ENCODE measurements around the gene MORC2.

MORC2 gene

DNA sequence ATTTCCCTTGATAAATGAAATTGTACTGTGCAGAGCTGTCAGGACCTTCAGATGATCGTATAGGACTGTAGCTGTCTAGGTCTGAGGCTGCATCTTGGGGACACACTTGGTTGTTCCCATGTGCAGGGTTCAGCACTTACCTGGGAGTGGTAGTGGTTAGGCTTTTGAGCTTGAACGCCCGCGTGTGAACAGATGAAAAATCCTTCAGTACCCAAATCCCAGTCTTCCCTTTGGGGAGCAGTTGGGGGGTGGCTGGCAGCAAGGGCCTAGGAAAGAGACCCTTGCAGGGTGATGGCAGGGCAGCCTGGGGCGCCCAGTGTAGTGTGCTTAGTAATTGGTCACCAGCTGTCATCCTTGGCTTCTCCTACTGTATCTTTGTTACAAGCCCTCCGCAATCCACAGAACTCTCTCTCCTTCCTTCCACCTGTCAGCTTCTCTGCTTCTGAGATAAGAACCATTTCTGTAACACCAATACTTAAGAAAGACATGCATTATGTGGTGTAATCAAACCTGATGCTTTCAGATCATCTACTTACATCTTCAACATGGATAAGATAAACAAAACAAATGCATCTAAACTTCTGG lies 64.6 kb downstream of the MORC2 start:
- H3K4me3 ChIP-seq (replicated peaks; ENCODE audit: insufficient read depth, low read length), result no peak overlapping the region

DNA sequence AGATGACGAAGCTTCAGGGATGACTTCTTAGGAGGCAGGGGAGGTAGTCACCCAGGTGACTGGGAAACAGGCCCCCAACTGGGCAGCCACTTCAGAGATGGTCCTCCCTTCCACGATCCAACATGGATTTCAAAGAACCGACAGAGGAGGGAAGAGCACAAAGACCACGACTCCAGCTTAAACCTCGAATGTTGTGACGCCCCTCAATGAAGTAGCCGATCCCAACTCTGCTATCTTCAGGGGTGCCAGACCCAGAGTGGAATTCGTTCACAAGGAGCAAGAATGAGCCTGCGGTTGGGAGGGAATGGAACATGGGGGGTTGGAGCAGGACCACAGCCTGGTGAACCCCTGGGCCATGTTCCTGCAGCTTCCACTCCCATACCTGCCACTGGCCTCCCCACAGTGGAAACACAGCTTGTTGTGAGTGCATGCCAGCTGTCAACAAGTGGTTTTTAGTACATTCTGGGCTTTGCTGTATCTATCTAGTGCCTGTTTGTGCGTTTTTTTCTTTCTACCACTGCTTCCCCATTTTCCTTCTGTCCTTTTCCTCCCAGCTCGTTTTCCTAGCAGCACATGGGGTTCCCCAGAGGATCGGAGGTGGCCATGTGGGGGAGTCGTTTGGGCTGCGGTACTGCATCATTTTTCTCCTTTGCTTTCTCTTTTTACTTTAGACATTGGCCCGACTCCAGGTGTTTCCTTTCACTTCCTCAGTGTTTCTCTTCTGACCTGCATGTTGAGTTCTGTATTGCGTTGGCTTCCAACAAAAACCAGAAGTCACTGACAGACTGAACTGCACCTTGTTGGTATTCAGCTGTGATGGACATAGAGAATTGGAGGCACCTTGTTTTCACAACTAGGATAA lies 65.8 kb downstream of the MORC2 start:
- Histone ChIP-seq H3K27me3 (ENCODE audit: insufficient read depth, poor library complexity, severe bottlenecking) (peaks cover 3% of the 10 kb centered on the region), H3K4me3 (replicated peaks; ENCODE audit: insufficient read depth, low read length) (no peak overlapping the region), H3K27ac (replicated peaks) (no peak overlapping the region)
- TF ChIP-seq SPI1 (IDR thresholded peaks at IDR 0.05; ENCODE audit: borderline replicate concordance, low read depth) (no peak), POLR2AphosphoS5 (IDR thresholded peaks at IDR 0.05; ENCODE audit: low read depth) (no peak), GABPA (IDR thresholded peaks at IDR 0.05; ENCODE audit: low read depth) (no peak)
- TF ChIP-seq, protein P1, sequence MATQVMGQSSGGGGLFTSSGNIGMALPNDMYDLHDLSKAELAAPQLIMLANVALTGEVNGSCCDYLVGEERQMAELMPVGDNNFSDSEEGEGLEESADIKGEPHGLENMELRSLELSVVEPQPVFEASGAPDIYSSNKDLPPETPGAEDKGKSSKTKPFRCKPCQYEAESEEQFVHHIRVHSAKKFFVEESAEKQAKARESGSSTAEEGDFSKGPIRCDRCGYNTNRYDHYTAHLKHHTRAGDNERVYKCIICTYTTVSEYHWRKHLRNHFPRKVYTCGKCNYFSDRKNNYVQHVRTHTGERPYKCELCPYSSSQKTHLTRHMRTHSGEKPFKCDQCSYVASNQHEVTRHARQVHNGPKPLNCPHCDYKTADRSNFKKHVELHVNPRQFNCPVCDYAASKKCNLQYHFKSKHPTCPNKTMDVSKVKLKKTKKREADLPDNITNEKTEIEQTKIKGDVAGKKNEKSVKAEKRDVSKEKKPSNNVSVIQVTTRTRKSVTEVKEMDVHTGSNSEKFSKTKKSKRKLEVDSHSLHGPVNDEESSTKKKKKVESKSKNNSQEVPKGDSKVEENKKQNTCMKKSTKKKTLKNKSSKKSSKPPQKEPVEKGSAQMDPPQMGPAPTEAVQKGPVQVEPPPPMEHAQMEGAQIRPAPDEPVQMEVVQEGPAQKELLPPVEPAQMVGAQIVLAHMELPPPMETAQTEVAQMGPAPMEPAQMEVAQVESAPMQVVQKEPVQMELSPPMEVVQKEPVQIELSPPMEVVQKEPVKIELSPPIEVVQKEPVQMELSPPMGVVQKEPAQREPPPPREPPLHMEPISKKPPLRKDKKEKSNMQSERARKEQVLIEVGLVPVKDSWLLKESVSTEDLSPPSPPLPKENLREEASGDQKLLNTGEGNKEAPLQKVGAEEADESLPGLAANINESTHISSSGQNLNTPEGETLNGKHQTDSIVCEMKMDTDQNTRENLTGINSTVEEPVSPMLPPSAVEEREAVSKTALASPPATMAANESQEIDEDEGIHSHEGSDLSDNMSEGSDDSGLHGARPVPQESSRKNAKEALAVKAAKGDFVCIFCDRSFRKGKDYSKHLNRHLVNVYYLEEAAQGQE (IDR thresholded peaks at IDR 0.05; ENCODE audit: insufficient replicate concordance, low read depth), result no peak
- TF ChIP-seq, protein P2, sequence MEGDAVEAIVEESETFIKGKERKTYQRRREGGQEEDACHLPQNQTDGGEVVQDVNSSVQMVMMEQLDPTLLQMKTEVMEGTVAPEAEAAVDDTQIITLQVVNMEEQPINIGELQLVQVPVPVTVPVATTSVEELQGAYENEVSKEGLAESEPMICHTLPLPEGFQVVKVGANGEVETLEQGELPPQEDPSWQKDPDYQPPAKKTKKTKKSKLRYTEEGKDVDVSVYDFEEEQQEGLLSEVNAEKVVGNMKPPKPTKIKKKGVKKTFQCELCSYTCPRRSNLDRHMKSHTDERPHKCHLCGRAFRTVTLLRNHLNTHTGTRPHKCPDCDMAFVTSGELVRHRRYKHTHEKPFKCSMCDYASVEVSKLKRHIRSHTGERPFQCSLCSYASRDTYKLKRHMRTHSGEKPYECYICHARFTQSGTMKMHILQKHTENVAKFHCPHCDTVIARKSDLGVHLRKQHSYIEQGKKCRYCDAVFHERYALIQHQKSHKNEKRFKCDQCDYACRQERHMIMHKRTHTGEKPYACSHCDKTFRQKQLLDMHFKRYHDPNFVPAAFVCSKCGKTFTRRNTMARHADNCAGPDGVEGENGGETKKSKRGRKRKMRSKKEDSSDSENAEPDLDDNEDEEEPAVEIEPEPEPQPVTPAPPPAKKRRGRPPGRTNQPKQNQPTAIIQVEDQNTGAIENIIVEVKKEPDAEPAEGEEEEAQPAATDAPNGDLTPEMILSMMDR (IDR thresholded peaks at IDR 0.05; ENCODE audit: insufficient read depth, low read length), result no peak
- DNase-seq (ENCODE audit: low read depth in 1 of 2, low spot score in 1 of 2), result no peak

More for the DNA sequence above, 64.6 kb downstream of the MORC2 start:
- DNase-seq (ENCODE audit: low read depth in 1 of 2, low spot score in 1 of 2), result no peak
- H3K27me3 ChIP-seq (ENCODE audit: insufficient read depth, poor library complexity, severe bottlenecking), result peaks cover 3% of the 10 kb centered on the region
- no peak for TF ChIP-seq GABPA (IDR thresholded peaks at IDR 0.05; ENCODE audit: low read depth)
- no peak for TF ChIP-seq SPI1 (IDR thresholded peaks at IDR 0.05; ENCODE audit: borderline replicate concordance, low read depth)
- TF ChIP-seq, protein P1 (IDR thresholded peaks at IDR 0.05; ENCODE audit: insufficient replicate concordance, low read depth), result no peak
- no peak for TF ChIP-seq POLR2AphosphoS5 (IDR thresholded peaks at IDR 0.05; ENCODE audit: low read depth)
- TF ChIP-seq, protein P2 (IDR thresholded peaks at IDR 0.05; ENCODE audit: insufficient read depth, low read length), result no peak
- no peak overlapping the region for H3K27ac ChIP-seq (replicated peaks)

DNA sequence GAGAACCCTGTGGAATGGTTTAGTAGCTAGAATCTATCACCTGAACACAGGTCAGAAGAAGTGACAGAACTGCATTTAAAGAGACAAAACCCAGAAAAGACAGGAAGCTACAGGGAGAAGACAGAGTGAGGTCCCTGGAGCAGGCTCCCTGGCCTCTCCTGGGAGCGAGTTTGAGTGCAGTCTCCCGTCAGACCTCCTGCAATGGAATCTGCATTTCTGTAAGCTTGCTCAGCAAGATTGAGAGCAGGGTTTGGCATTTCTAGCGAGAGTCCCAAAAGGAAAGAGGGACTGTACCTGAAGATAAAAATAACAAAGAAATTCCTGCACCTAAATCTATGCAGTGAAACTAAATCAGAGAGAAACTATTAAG lies 74.2 kb downstream of the MORC2 start:
- H3K4me3 ChIP-seq (replicated peaks; ENCODE audit: insufficient read depth, low read length), result no peak overlapping the region
- no peaks in the 10 kb centered on the region for H3K27me3 ChIP-seq (ENCODE audit: insufficient read depth, poor library complexity, severe bottlenecking)
- no peak overlapping the region for H3K27ac ChIP-seq (replicated peaks)
- no peak for DNase-seq (ENCODE audit: low read depth in 1 of 2, low spot score in 1 of 2)
- TF ChIP-seq, protein P2 (IDR thresholded peaks at IDR 0.05; ENCODE audit: insufficient read depth, low read length), result no peak
- TF ChIP-seq GABPA (IDR thresholded peaks at IDR 0.05; ENCODE audit: low read depth) (no peak), POLR2AphosphoS5 (IDR thresholded peaks at IDR 0.05; ENCODE audit: low read depth) (no peak), SPI1 (IDR thresholded peaks at IDR 0.05; ENCODE audit: borderline replicate concordance, low read depth) (no peak)
- TF ChIP-seq, protein P1 (IDR thresholded peaks at IDR 0.05; ENCODE audit: insufficient replicate concordance, low read depth), result no peak
